Stomach smooth muscle (tissue), 2 donors: ENCODE results near the gene ABHD17C.
"Not testable (repeated sequence)": the region's sequence is repeated elsewhere in the genome, so short reads cannot be mapped to it uniquely, and the experiment has no call there.

ENCODE experiments used
- H3K27ac ChIP-seq: one replicate; pipeline ENCODE4 v1.7.0; 2013; ENCODE audit warnings: mild to moderate bottlenecking, low read length, inconsistent platforms
- H3K27me3 ChIP-seq, 2 donors: one replicate each; pipeline ENCODE4 v1.7.0; 2013; ENCODE audit warnings: low read length in 2 of 2; ENCODE audit not compliant: insufficient read depth in 2 of 2, control insufficient read depth in 1 of 2
- H3K36me3 ChIP-seq, 2 donors: one replicate each; pipeline ENCODE4 v1.7.0; 2013; ENCODE audit warnings: low read length in 2 of 2; ENCODE audit not compliant: control insufficient read depth in 2 of 2, insufficient read depth in 2 of 2
- H3K4me1 ChIP-seq: one replicate; pipeline ENCODE4 v1.7.0; 2013; ENCODE audit warnings: low read length; ENCODE audit not compliant: control insufficient read depth, insufficient read depth
- H3K4me3 ChIP-seq, 2 donors: one replicate each; pipeline ENCODE4 v1.7.0; 2013; ENCODE audit warnings: low read length in 2 of 2
- H3K9ac ChIP-seq, 2 donors: one replicate each; pipeline ENCODE4 v1.7.0; 2013; ENCODE audit warnings: low read length in 2 of 2, mild to moderate bottlenecking in 1 of 2
- H3K9me3 ChIP-seq, 2 donors: one replicate each; pipeline ENCODE4 v1.7.0; 2013; ENCODE audit warnings: low read length in 2 of 2; ENCODE audit not compliant: control insufficient read depth in 2 of 2
- donor health status: healthy.
- donor health status: Pancreatic carcinoma.

ABHD17C gene

GRCh38 chr15:80763235-80763634 is 68.1 kb downstream of the ABHD17C start:
- H3K4me3 ChIP-seq, H3K4me1 ChIP-seq, H3K27ac ChIP-seq, H3K9me3 ChIP-seq, H3K36me3 ChIP-seq, H3K27me3 ChIP-seq, H3K9ac ChIP-seq: not testable (repeated sequence)

- no peak overlapping the region for H3K4me3 ChIP-seq
- H3K9ac ChIP-seq, result no peak overlapping the region
- no peaks in the 10 kb centered on the region for H3K27me3 ChIP-seq
- H3K36me3 ChIP-seq, result no peaks in the 10 kb centered on the region
- H3K9me3 ChIP-seq, result no peaks in the 10 kb centered on the region
- no peak overlapping the region for H3K27ac ChIP-seq
- H3K4me1 ChIP-seq, result no peaks in the 10 kb centered on the region
Measured at GRCh38 chr15:80764535-80764934, 69.4 kb downstream of the ABHD17C start.

DNA sequence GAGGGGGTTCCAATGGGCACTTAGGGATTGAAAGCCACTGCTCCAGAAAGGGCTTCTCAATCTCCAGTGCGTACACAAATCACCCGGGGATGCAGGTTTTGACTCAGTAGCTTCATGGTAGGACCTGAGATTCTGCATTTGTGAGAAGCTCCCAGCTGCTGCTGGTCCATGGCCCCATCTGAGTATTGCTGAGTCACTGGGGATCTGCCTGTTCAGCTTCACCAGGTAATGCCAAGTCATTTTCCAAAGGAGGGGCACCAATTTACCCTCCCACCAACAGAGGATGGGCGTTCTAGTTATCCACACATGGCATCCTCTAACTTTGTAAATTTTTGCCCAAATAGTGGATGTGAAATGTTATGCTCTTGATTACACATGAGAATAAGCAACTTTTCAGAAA is 71.2 kb downstream of the ABHD17C start:
- no peak overlapping the region for H3K27ac ChIP-seq
- no peaks in the 10 kb centered on the region for H3K36me3 ChIP-seq
- no peak overlapping the region for H3K9ac ChIP-seq
- H3K27me3 ChIP-seq, result no peaks in the 10 kb centered on the region
- no peaks in the 10 kb centered on the region for H3K9me3 ChIP-seq
- no peaks in the 10 kb centered on the region for H3K4me1 ChIP-seq
- H3K4me3 ChIP-seq, result no peak overlapping the region

- Histone ChIP-seq H3K27me3 (no peaks in the 10 kb centered on the region), H3K9ac (no peak overlapping the region), H3K36me3 (no peaks in the 10 kb centered on the region)
Measured at GRCh38 chr15:80768158-80768557, 73.0 kb downstream of the ABHD17C start.

GRCh38 chr15:80769153-80769828 is 74.2 kb downstream of the ABHD17C start:
- H3K9ac ChIP-seq, result no peak overlapping the region
- no peaks in the 10 kb centered on the region for H3K36me3 ChIP-seq
- no peaks in the 10 kb centered on the region for H3K4me1 ChIP-seq
- H3K27ac ChIP-seq, result no peak overlapping the region
- H3K4me3 ChIP-seq, result no peak overlapping the region
- H3K27me3 ChIP-seq, result no peaks in the 10 kb centered on the region
- no peaks in the 10 kb centered on the region for H3K9me3 ChIP-seq

More at GRCh38 chr15:80768158-80768557, 73.0 kb downstream of the ABHD17C start:
- no peak overlapping the region for H3K27ac ChIP-seq
- no peaks in the 10 kb centered on the region for H3K9me3 ChIP-seq
- H3K4me1 ChIP-seq, result no peaks in the 10 kb centered on the region
- H3K4me3 ChIP-seq, result no peak overlapping the region

- H3K9ac ChIP-seq, result no peak overlapping the region
- H3K27ac ChIP-seq, result no peak overlapping the region
- no peaks in the 10 kb centered on the region for H3K4me1 ChIP-seq
- no peak overlapping the region for H3K4me3 ChIP-seq
- no peaks in the 10 kb centered on the region for H3K27me3 ChIP-seq
- H3K36me3 ChIP-seq, result no peaks in the 10 kb centered on the region
- H3K9me3 ChIP-seq, result no peaks in the 10 kb centered on the region
Measured at GRCh38 chr15:80769829-80770705, 75.0 kb downstream of the ABHD17C start.

DNA sequence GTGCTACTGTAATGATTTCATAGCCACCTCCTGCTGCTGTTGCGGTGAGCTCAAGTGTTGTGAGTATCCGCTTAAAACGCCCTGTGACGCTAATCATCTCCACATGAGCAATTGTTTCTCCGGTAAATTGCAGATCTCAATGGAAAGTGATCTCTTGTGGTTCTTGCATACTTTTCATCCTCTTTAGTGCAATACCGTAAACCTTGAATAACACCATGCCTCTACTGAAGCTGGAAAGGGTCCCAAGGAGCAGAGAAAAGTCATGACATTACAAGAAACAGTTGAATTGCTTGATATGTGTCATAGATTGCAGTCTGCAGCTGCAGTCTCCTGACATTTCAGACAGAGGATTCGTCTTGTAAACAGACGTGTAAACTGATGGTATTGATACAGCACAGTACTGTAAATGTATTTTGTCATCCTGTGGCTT is 78.0 kb downstream of the ABHD17C start:
- Histone ChIP-seq H3K4me3 (no peak overlapping the region), H3K27me3 (peaks cover 0 to 3% of the 10 kb centered on the region in 2 donors), H3K4me1 (peaks cover 9% of the 10 kb centered on the region), H3K9me3 (no peaks in the 10 kb centered on the region), H3K36me3 (no peaks in the 10 kb centered on the region), H3K27ac (no peak overlapping the region), H3K9ac (no peak overlapping the region)

DNA sequence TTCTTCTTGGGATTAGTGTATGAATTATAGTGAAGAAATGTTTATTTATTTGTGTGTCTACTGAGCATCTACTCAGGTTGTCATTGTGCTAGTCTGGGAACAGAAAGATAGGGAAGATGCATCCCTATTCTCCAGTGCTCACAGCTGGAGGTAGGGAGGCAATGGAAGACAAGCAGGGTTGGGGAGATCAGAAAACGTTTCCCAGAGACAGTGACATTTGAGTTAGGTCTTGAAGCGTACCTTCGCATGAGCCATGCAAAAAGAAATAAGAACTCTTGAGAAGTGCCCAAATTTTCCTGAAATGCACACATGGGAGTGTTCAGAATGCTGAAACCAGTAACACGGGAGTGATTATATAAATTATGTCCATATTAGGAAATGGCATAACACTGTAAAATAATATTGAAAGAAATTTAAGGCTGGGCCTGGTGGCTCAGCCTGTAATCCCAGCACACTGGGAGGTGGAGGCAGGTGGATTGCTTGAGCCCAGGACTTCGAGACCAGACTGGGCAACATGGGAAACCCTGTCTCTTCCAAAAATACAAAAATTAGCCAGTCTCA is 78.8 kb downstream of the ABHD17C start:
- Histone ChIP-seq H3K9ac (no peak overlapping the region), H3K9me3 (no peaks in the 10 kb centered on the region), H3K27me3 (peaks cover 0 to 3% of the 10 kb centered on the region in 2 donors), H3K4me1 (peaks cover 14% of the 10 kb centered on the region), H3K4me3 (no peak overlapping the region), H3K27ac (no peak overlapping the region), H3K36me3 (no peaks in the 10 kb centered on the region)

DNA sequence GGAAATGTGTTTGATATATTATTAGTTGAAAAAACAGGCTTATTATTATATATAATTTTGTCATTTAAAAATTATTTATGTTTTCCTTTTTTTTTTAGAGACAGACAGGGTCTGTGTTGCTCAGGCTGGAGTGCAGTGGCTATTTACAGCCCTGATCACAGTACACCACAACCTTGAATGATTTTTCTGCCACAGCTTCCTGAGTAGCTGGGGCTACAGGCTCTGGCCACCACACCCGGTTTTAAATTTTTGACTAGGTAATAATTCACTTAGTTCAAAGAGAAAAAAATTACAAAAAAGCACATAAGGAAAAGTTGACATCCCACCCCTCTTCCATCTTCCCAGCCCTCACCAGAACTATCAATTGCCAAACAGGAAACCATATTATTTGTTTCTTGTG is 79.4 kb downstream of the ABHD17C start:
- Histone ChIP-seq H3K36me3 (no peaks in the 10 kb centered on the region), H3K4me1 (peaks cover 19% of the 10 kb centered on the region), H3K27ac (no peak overlapping the region), H3K9ac (no peak overlapping the region), H3K27me3 (peaks cover 0 to 3% of the 10 kb centered on the region in 2 donors), H3K9me3 (no peaks in the 10 kb centered on the region), H3K4me3 (no peak overlapping the region)

- peaks cover 27% of the 10 kb centered on the region for H3K4me1 ChIP-seq
- H3K9me3 ChIP-seq, result no peaks in the 10 kb centered on the region
- no peak overlapping the region for H3K4me3 ChIP-seq
- H3K9ac ChIP-seq, result no peak overlapping the region
- peaks cover 0 to 3% of the 10 kb centered on the region in 2 donors for H3K27me3 ChIP-seq
- H3K36me3 ChIP-seq, result no peaks in the 10 kb centered on the region
- no peak overlapping the region for H3K27ac ChIP-seq
Measured at GRCh38 chr15:80775338-80775737, 80.2 kb downstream of the ABHD17C start.
